Kidney (tissue), 14 donors: ENCODE measurements around the gene BCAS3. TPM values are rescaled to one million over a fixed set of nuclear protein-coding genes. Genes with fewer than 3 reads are reported as not detected.
"Not testable (repeated sequence)": the region's sequence is repeated elsewhere in the genome, so short reads cannot be mapped to it uniquely, and the experiment has no call there.

Source experiments
- DNase-seq, 5 donors: peaks; one replicate each; pipeline ENCODE4 v3.0.0-alpha.2; 2013 to 2020
- FAIRE-seq: peaks from 2 replicates; lab custom pipeline; 2012; peaks lifted over from hg19 to GRCh38; lab: Jason Lieb, UNC
- H3K27ac ChIP-seq, 2 donors: one replicate each; pipeline ENCODE4 v1.7.0; 2013; ENCODE audit warnings: low read depth in 2 of 2, low read length in 2 of 2, inconsistent platforms in 1 of 2
- H3K27me3 ChIP-seq: one replicate; pipeline ENCODE4 v1.7.1; 2013; ENCODE audit warnings: low read length, inconsistent platforms; ENCODE audit not compliant: control insufficient read depth, insufficient read depth
- H3K36me3 ChIP-seq, 3 donors: one replicate each; pipeline versions ENCODE4 v1.7.0 to v1.7.1; 2013; ENCODE audit warnings: low read length in 3 of 3, control low read depth in 1 of 3, inconsistent platforms in 1 of 3; ENCODE audit not compliant: insufficient read depth in 3 of 3, control insufficient read depth in 2 of 3
- H3K4me1 ChIP-seq, 3 donors: one replicate each; pipeline versions ENCODE4 v1.7.0 to v1.7.1; 2013; ENCODE audit warnings: low read length in 3 of 3, inconsistent platforms in 1 of 3, low read depth in 1 of 3; ENCODE audit not compliant: control insufficient read depth in 2 of 3, insufficient read depth in 2 of 3
- H3K4me3 ChIP-seq, 3 donors: one replicate each; pipeline versions ENCODE4 v1.7.0 to v1.8.1; 2013; ENCODE audit warnings: low read length in 3 of 3, control low read depth in 1 of 3, inconsistent platforms in 1 of 3
- H3K9ac ChIP-seq, 3 donors: one replicate each; pipeline versions ENCODE4 v1.7.0 to v1.7.1; 2013; ENCODE audit warnings: low read length in 3 of 3, control low read depth in 1 of 3, inconsistent platforms in 1 of 3
- H3K9me3 ChIP-seq, 3 donors: one replicate each; pipeline versions ENCODE4 v1.7.0 to v1.7.1; 2013; ENCODE audit warnings: low read length in 3 of 3, control low read depth in 1 of 3, inconsistent platforms in 1 of 3; ENCODE audit not compliant: control insufficient read depth in 2 of 3, insufficient read depth in 1 of 3
- intact Hi-C: fragments of 100-400 bp; cut with DNase I; formaldehyde crosslinking; loops from one replicate; pipeline ENCODE4 v1.11.1; 2022
- polyA plus RNA-seq: library from polyadenylated mRNA; stranded (reverse); fragments of 350-450 nt; fragmentation: Illumina TruSeq; extraction: RNeasy Lipid Tissue Mini Kit (QIAGEN cat#74804); gene quantifications from one replicate; pipeline ENCODE4 v1.2.3, GENCODE V29; 2014; ENCODE audit warnings: low read depth, low replicate concordance; ENCODE audit not compliant: insufficient read depth
- total RNA-seq: library from RNA; stranded (reverse); fragmentation: NEBNext Ultra II Directional; extraction: Animal tissue kit (Norgen Biotek cat#: 25700); gene quantifications from one replicate; pipeline ENCODE4 v1.2.1, GENCODE V29; 2021
- TF ChIP-seq, protein P1 (sequence below): IDR thresholded peaks from 3 replicates; pipeline ENCODE4 v1.5.1; 2012; ENCODE audit warnings: mild to moderate bottlenecking, moderate library complexity, borderline replicate concordance; ENCODE audit not compliant: insufficient read depth; ENCODE audit errors: extremely low read depth
- donor health status: control.
- donor health status: control.
- donor health status: control.
- donor health status: control.
- donor health status: control.
- donor health status: DM: yes; HTN: yes; CAD: no.
- donor health status: Normal renal cell carcinoma (clear cell type).

Gene BCAS3
- total and polyA plus RNA-seq, 2 donors from 2014 or later: 18.3 to 44.1 TPM

DNA sequence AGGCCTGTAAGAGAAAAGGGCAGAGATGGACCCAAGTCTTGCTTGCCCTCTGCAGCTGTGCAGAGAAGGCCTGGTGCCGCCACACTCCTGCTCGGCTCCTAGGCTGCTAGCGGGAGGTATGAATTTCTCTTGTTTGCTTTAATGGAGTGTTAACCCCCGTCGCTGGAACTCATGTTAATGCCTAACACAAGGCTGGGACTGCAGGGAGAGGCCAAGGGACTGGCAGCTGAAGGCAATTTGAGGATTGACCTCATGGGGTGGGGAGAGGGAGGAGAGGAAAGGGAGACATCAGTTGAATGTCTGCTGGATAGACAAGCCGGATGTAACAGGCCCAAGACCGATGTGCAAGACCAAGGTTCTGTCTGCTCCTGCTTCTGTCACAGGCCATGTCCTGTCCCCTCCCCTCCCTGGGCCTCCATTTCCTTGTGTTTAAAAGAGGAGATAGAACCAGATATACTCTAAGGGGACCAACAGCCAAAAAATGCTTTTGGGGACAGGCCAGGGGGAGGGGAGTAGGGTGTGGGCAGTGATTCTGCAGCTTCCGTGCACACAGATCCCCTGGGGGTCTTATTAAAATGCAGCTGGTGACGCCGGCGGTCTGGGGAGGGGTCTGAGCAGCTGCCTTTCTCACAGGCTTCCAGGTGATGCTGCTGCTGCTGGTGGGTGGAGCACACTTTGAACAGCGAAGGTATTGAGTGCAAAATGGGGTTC, 675.3 kb downstream of the BCAS3 start:
- H3K27me3 ChIP-seq: no peaks in the 10 kb centered on the region
- H3K27ac ChIP-seq: no peak overlapping the region
- H3K9ac ChIP-seq: no peak overlapping the region
- peak in 4 of 5 donors; percentile 42 to 78 (median 63) for DNase-seq
- no peaks in the 10 kb centered on the region for H3K9me3 ChIP-seq
- TF ChIP-seq, protein P1, sequence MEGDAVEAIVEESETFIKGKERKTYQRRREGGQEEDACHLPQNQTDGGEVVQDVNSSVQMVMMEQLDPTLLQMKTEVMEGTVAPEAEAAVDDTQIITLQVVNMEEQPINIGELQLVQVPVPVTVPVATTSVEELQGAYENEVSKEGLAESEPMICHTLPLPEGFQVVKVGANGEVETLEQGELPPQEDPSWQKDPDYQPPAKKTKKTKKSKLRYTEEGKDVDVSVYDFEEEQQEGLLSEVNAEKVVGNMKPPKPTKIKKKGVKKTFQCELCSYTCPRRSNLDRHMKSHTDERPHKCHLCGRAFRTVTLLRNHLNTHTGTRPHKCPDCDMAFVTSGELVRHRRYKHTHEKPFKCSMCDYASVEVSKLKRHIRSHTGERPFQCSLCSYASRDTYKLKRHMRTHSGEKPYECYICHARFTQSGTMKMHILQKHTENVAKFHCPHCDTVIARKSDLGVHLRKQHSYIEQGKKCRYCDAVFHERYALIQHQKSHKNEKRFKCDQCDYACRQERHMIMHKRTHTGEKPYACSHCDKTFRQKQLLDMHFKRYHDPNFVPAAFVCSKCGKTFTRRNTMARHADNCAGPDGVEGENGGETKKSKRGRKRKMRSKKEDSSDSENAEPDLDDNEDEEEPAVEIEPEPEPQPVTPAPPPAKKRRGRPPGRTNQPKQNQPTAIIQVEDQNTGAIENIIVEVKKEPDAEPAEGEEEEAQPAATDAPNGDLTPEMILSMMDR: no peak
- no peak for FAIRE-seq
- H3K36me3 ChIP-seq: no peaks in the 10 kb centered on the region
- H3K4me3 ChIP-seq: no peak overlapping the region
- intact Hi-C loops: no loop called here
- peaks cover 0 to 16% (median 8%) of the 10 kb centered on the region in 3 donors for H3K4me1 ChIP-seq

DNA sequence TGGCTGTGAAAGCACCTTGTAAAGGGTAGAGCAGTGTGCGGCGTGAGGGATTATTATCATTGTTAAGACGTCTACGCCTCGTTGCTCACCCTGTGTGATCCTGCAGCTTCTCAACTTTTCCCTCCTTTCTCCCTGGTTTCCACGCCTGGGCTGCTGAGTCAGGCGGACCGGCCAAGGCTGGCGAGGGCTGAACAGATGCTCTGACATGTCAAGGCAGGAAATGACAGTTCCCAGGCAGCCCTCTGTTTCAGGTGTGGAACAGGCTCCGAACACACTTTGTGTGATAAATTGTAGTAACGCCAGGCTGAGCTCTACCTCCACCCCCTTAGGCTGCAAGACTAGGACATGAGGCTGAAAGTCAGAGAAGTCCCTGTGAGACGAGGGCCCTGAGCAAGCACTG, 676.0 kb downstream of the BCAS3 start:
- FAIRE-seq (no peak), DNase-seq (no peak)
- TF ChIP-seq, protein P1: no peak
- intact Hi-C loops: no loop called here
- peaks cover 0 to 16% (median 8%) of the 10 kb centered on the region in 3 donors for H3K4me1 ChIP-seq
- H3K27me3 ChIP-seq: no peaks in the 10 kb centered on the region
- H3K4me3 ChIP-seq: no peak overlapping the region
- no peaks in the 10 kb centered on the region for H3K9me3 ChIP-seq
- no peak overlapping the region for H3K27ac ChIP-seq
- H3K9ac ChIP-seq: no peak overlapping the region
- H3K36me3 ChIP-seq: no peaks in the 10 kb centered on the region

DNA sequence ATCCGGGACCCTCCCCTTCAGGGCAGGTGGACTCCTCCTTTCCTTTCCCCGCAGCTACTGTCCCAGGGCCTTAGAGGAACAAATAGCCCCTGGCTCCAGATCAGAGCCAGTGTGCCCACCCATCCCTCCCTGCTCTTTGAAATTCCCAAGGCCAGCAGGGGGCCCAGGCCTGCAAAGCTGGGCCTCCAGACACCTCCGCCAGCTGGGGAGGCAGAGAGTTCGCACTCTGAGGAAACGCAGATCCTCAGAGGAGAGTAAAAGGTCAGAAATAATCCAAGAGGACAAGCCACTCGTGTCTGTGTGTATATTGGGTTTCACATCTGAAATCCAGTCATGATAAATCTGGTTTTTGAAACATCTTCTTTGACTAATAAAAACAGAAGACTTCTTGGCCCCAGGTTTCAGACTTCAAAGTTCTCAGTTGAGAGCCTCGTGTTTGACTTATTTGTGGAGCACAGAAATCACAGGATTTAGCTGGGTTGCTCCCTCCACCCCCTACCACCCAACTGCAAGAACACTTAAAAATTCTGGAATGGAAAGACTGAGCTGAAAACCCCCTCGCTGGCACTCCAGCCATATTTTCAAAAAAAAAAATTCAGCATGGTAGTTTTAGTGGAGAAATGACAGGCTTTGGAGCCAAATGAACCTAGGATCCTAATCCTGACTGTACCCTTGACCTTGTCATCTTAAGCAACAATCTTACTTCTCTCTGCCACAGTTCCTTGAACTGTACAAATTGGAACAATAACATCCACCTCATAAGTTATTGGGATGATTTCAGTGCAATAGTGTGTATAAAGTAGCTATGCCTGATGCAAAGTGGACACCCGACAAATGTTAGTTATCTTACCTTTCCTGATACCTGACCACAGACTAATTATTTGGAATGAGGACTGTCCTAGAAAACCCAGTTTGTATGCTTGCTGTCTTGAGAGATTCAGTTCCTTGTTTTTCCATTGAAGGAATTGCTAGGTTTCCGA, 677.5 kb downstream of the BCAS3 start:
- FAIRE-seq (no peak), DNase-seq (no peak)
- Histone ChIP-seq H3K27me3 (no peaks in the 10 kb centered on the region), H3K27ac (no peak overlapping the region), H3K4me3 (no peak overlapping the region), H3K36me3 (no peaks in the 10 kb centered on the region), H3K4me1 (peaks cover 0 to 16% (median 8%) of the 10 kb centered on the region in 3 donors), H3K9me3 (no peaks in the 10 kb centered on the region), H3K9ac (no peak overlapping the region)
- TF ChIP-seq, protein P1: no peak
- intact Hi-C loops: no loop called here

DNA sequence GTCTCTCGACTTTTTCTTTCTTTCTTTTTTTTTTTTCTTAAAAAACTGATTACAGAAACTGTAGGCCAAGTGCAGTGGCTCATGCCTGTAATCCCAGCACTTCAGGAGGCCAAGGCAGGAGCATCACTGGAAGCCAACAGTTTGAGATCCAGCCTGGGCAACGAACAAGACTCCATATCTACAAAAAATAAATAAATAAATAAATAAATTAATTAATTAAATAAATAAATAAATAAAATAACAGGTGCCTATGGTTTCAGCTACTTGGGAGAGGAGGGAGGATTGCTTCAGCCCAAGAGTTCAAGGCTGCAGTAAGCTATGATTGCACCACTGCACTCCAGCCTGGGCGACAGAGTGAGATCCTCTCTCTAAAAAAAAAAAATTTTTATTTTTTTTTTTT, 679.4 kb downstream of the BCAS3 start:
- H3K4me3 ChIP-seq, H3K9me3 ChIP-seq, FAIRE-seq, intact Hi-C loops, H3K27me3 ChIP-seq, H3K9ac ChIP-seq, H3K27ac ChIP-seq, H3K36me3 ChIP-seq, DNase-seq: not testable (repeated sequence)
- H3K4me1 ChIP-seq: peaks cover 0 to 11% (median 7%) of the 10 kb centered on the region in 3 donors

DNA sequence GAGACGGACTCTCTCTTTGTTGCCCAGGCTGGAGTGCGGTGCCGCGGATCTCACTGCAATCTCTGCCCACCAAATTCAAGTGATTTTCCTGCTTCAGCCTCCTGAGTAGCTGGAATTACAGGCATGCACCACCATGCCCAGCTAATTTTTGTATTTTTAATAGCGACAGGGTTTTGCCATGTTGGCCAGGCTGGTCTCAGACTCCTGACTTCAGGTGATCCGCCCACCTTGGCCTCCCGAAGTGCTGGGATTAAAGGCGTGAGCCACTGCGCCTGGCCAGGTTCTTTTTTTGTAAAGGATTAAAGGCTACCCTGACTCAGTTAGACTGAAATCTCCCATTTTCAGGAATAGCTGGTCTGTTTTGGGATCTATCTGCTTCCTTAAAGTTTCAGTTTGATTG, 681.9 kb downstream of the BCAS3 start:
- DNase-seq, H3K9ac ChIP-seq, H3K27ac ChIP-seq, H3K4me3 ChIP-seq, H3K36me3 ChIP-seq, FAIRE-seq, intact Hi-C loops, H3K9me3 ChIP-seq, H3K27me3 ChIP-seq, H3K4me1 ChIP-seq: not testable (repeated sequence)
